CD14-positive monocyte (primary cell): ENCODE results near the gene ME3. TPM values are rescaled to one million over a fixed set of nuclear protein-coding genes. Genes with fewer than 3 reads are reported as not detected.

Source experiments
- DNase-seq, 3 donors: peaks; one replicate each; pipeline ENCODE4 v3.0.0-alpha.2; 2011 to 2022
- H2AFZ ChIP-seq: 2 replicates; pipeline ENCODE4 v1.6.0; 2012; ENCODE audit warnings: mild to moderate bottlenecking, low read depth, low read length, inconsistent platforms; ENCODE audit not compliant: insufficient read depth, poor library complexity, severe bottlenecking
- H3K27ac ChIP-seq, 2 donors: 1 replicate in 1 of 2; 2 replicates in 1 of 2; pipeline ENCODE4 v1.5.1; 2012 to 2013; ENCODE audit warnings: low read length in 2 of 2, control low read depth in 1 of 2, inconsistent platforms in 1 of 2, low read depth in 1 of 2, mild to moderate bottlenecking in 1 of 2
- H3K27me3 ChIP-seq, 2 donors: one replicate each; pipeline versions ENCODE4 v1.6.0 to v1.6.1; 2011 to 2013; ENCODE audit warnings: low read length in 2 of 2; ENCODE audit not compliant: control insufficient read depth in 2 of 2, insufficient read depth in 2 of 2
- H3K36me3 ChIP-seq, 2 donors: replicated peaks in 1 of 2; 1 replicate in 1 of 2; 2 replicates in 1 of 2; pipeline versions ENCODE4 v1.5.1 to v1.6.1; 2012 to 2013; ENCODE audit warnings: low read length in 2 of 2, control low read depth in 1 of 2, inconsistent platforms in 1 of 2, mild to moderate bottlenecking in 1 of 2; ENCODE audit not compliant: insufficient read depth in 2 of 2, control insufficient read depth in 1 of 2
- H3K4me1 ChIP-seq, 2 donors: 1 replicate in 1 of 2; 2 replicates in 1 of 2; pipeline versions ENCODE4 v1.5.1 to v1.6.1; 2012 to 2013; ENCODE audit warnings: low read length in 2 of 2, control low read depth in 1 of 2, inconsistent platforms in 1 of 2, mild to moderate bottlenecking in 1 of 2, moderate library complexity in 1 of 2; ENCODE audit not compliant: insufficient read depth in 2 of 2, control insufficient read depth in 1 of 2
- H3K4me2 ChIP-seq: replicated peaks from 2 replicates; pipeline ENCODE3; 2012; ENCODE audit warnings: low read length, moderate library complexity, mild to moderate bottlenecking; ENCODE audit not compliant: poor library complexity, severe bottlenecking; ENCODE audit errors: extremely low read depth
- H3K4me3 ChIP-seq, 3 experiments: fragments of 200-600 bp in 1 of 3; sonication (generic) in 1 of 3; replicated peaks in 1 of 3; 1 replicate in 2 of 3; 2 replicates in 1 of 3; pipeline ENCODE4 v1.5.1; 2011 to 2013; ENCODE audit warnings: low read length in 3 of 3, mild to moderate bottlenecking in 3 of 3, control low read depth in 2 of 3, low read depth in 2 of 3, inconsistent platforms in 1 of 3, moderate library complexity in 1 of 3
- H3K79me2 ChIP-seq: 2 replicates; pipeline ENCODE4 v1.6.0; 2012; ENCODE audit warnings: mild to moderate bottlenecking, control low read depth, inconsistent platforms, low read length, moderate library complexity; ENCODE audit not compliant: insufficient read depth
- H3K9ac ChIP-seq: 2 replicates; pipeline ENCODE4 v1.6.0; 2017; ENCODE audit warnings: low read length, mild to moderate bottlenecking; ENCODE audit not compliant: insufficient read depth, poor library complexity, severe bottlenecking
- H3K9me3 ChIP-seq, 2 donors: replicated peaks in 1 of 2; 1 replicate in 1 of 2; 2 replicates in 1 of 2; pipeline versions ENCODE4 v1.5.1 to v1.6.1; 2012 to 2013; ENCODE audit warnings: low read length in 2 of 2, control low read depth in 1 of 2; ENCODE audit not compliant: control insufficient read depth in 1 of 2, insufficient read depth in 1 of 2
- H4K20me1 ChIP-seq: 2 replicates; pipeline ENCODE4 v1.6.0; 2012; ENCODE audit warnings: mild to moderate bottlenecking, low read length, control low read depth, moderate library complexity; ENCODE audit not compliant: insufficient read depth
- H3K27ac Mint-ChIP-seq, 7 donors: one replicate each; pipeline ENCODE4 v1.8.0; 2020; ENCODE audit warnings: mild to moderate bottlenecking in 7 of 7, mixed read lengths in 7 of 7, moderate library complexity in 6 of 7, inconsistent platforms in 2 of 7
- H3K27me3 Mint-ChIP-seq, 3 donors: one replicate each; pipeline ENCODE4 v1.8.0; 2021 to 2022; ENCODE audit warnings: low read depth in 3 of 3, mild to moderate bottlenecking in 3 of 3, mixed read lengths in 3 of 3, moderate library complexity in 3 of 3, inconsistent platforms in 1 of 3
- H3K36me3 Mint-ChIP-seq, 2 donors: one replicate each; pipeline ENCODE4 v1.8.0; 2020; ENCODE audit warnings: mixed read lengths in 2 of 2, inconsistent platforms in 1 of 2, mild to moderate bottlenecking in 1 of 2
- H3K4me1 Mint-ChIP-seq: one replicate; pipeline ENCODE4 v1.8.0; 2020; ENCODE audit warnings: mild to moderate bottlenecking, mixed read lengths
- H3K4me3 Mint-ChIP-seq, 2 donors: one replicate each; pipeline ENCODE4 v1.8.0; 2020; ENCODE audit warnings: mild to moderate bottlenecking in 2 of 2, mixed read lengths in 2 of 2, moderate library complexity in 1 of 2
- H3K9me3 Mint-ChIP-seq, 7 donors: one replicate each; pipeline ENCODE4 v1.8.0; 2020 to 2022; ENCODE audit warnings: mixed read lengths in 7 of 7, mild to moderate bottlenecking in 6 of 7, moderate library complexity in 6 of 7, inconsistent platforms in 2 of 7
- CTCF ChIP-seq: fragments of 200-600 bp; IDR thresholded peaks from one replicate; pipeline ENCODE4 v1.8.0; 2022; ENCODE audit warnings: antibody characterized with exemption, mild to moderate bottlenecking
- whole genome bisulfite sequencing: methylation state at CpG from one replicate; pipeline ENCODE4 v1.1.5; 2013; ENCODE audit warnings: missing lambda C conversion rate; ENCODE audit not compliant: insufficient coverage; 5-methylcytosine and 5-hydroxymethylcytosine counted together
- intact Hi-C, 2 donors: fragments of 100-400 bp; cut with micrococcal nuclease; formaldehyde crosslinking; loops; one replicate each; pipeline versions ENCODE4 v1.15.0 to v1.15.1; 2023
- polyA plus RNA-seq, 3 donors: library from polyadenylated mRNA; depleted of rRNA in 1 of 3; unstranded in 2 of 3; stranded (reverse) in 1 of 3; fragments of 300-500 nt in 2 of 3; fragments of >200 nt in 1 of 3; fragmentation: Illumina TruSeq in 2 of 3; gene quantifications; 1 replicate in 2 of 3; 2 replicates in 1 of 3; pipeline ENCODE4 v1.2.3, GENCODE V29; 2012 to 2021

ME3 gene
- polyA plus RNA-seq, 3 donors: 0.31 to 3.0 (median 0.42) TPM

GRCh38 chr11:86610559-86611341 is 61.7 kb downstream of the ME3 start:
- no peaks in the 10 kb centered on the region for H3K36me3 Mint-ChIP-seq
- TF ChIP-seq CTCF: no peak
- Histone ChIP-seq H3K79me2 (no peaks in the 10 kb centered on the region), H4K20me1 (no peaks in the 10 kb centered on the region), H3K4me3 (no peak overlapping the region), H3K9ac (no peak overlapping the region), H3K9me3 (no peaks in the 10 kb centered on the region), H3K4me2 (no peak overlapping the region), H2AFZ (no peak overlapping the region), H3K36me3 (no peaks in the 10 kb centered on the region), H3K4me1 (no peaks in the 10 kb centered on the region), H3K27me3 (no peaks in the 10 kb centered on the region), H3K27ac (no peak overlapping the region)
- WGBS: 86% methylated on average over 1 of the region's 5 CpGs
- intact Hi-C loops: no loop called here
- peaks cover 0 to 6% (median 3%) of the 10 kb centered on the region in 7 donors for H3K9me3 Mint-ChIP-seq
- H3K27ac Mint-ChIP-seq: no peak overlapping the region
- no peak overlapping the region for H3K4me3 Mint-ChIP-seq
- no peak for DNase-seq
- peaks cover 15% of the 10 kb centered on the region for H3K4me1 Mint-ChIP-seq
- peaks cover 0 to 3% (median 0%) of the 10 kb centered on the region in 3 donors for H3K27me3 Mint-ChIP-seq

GRCh38 chr11:86608251-86608799 is 64.1 kb downstream of the ME3 start:
- H3K4me1 Mint-ChIP-seq: peaks cover 12% of the 10 kb centered on the region
- H3K9me3 Mint-ChIP-seq: peaks cover 0 to 3% (median 0%) of the 10 kb centered on the region in 7 donors
- Histone ChIP-seq H3K79me2 (no peaks in the 10 kb centered on the region), H3K36me3 (no peaks in the 10 kb centered on the region), H3K27me3 (no peaks in the 10 kb centered on the region), H2AFZ (no peak overlapping the region), H3K9me3 (no peaks in the 10 kb centered on the region), H3K4me1 (no peaks in the 10 kb centered on the region), H4K20me1 (no peaks in the 10 kb centered on the region), H3K9ac (no peak overlapping the region), H3K4me3 (no peak overlapping the region), H3K27ac (no peak overlapping the region), H3K4me2 (no peak overlapping the region)
- H3K4me3 Mint-ChIP-seq: peak overlapping the region in 1 of 2 donors; percentile 11
- TF ChIP-seq CTCF: peak; percentile 96
- peak; percentile 12 to 48 (median 42) for DNase-seq
- no peaks in the 10 kb centered on the region for H3K36me3 Mint-ChIP-seq
- no CpG with 5 or more reads among the region's 7 CpGs for WGBS
- peaks cover 0 to 3% (median 0%) of the 10 kb centered on the region in 3 donors for H3K27me3 Mint-ChIP-seq
- intact Hi-C loops: no loop called here
- no peak overlapping the region for H3K27ac Mint-ChIP-seq
